Fibroblast of skin of left biceps (primary cell): Measurements from ENCODE around the gene COL1A1.

Experiments
- DNase-seq, 2 experiments: peaks; one replicate each; pipeline ENCODE4 v3.0.0-alpha.2; 2013; ENCODE audit warnings: low read depth in 2 of 2

Gene COL1A1

DNA sequence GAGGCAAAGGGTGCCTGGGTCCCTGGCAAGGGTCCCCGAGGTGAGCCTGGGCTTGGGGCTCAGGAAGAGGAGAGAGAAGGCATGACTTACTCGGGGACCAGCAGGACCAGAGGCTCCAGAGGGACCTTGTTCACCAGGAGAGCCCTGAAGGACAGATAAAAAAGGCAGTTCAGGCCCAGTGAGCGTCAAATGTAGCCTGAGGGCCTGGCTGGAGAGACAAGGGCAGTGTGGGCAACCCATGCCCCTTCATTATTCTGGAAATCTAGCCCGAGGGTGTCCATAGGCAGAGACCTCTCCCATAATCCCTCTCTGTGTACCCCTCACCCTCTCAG, 14.1 kb downstream of the COL1A1 start:
- DNase-seq: no peak

DNA sequence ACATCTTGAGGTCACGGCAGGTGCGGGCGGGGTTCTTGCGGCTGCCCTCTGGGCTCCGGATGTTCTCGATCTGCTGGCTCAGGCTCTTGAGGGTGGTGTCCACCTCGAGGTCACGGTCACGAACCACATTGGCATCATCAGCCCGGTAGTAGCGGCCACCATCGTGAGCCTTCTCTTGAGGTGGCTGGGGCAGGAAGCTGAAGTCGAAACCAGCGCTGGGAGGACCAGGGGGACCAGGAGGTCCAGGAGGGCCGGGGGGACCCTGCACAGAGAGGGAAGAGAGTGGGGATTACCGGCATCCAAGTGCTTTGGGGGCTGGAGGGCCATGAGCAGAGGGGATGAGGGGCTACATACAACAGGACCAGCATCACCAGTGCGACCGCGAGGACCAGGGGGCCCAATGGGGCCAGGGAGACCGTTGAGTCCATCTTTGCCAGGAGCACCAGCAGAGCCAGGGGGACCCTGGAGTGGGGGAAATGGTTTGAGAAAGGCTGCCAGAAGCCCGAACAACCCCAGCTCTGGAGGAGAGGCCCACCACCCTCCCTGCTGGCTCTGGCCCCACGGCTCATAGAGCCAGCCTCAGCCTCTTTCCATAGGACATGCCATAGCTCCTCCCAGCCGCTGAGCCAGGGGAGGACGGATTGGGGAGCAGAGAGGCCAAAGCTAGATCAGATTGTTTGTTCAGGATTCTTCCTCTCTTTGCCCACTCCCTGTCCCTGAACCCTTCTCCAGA, 14.6 kb downstream of the COL1A1 start:
- no peak for DNase-seq

DNA sequence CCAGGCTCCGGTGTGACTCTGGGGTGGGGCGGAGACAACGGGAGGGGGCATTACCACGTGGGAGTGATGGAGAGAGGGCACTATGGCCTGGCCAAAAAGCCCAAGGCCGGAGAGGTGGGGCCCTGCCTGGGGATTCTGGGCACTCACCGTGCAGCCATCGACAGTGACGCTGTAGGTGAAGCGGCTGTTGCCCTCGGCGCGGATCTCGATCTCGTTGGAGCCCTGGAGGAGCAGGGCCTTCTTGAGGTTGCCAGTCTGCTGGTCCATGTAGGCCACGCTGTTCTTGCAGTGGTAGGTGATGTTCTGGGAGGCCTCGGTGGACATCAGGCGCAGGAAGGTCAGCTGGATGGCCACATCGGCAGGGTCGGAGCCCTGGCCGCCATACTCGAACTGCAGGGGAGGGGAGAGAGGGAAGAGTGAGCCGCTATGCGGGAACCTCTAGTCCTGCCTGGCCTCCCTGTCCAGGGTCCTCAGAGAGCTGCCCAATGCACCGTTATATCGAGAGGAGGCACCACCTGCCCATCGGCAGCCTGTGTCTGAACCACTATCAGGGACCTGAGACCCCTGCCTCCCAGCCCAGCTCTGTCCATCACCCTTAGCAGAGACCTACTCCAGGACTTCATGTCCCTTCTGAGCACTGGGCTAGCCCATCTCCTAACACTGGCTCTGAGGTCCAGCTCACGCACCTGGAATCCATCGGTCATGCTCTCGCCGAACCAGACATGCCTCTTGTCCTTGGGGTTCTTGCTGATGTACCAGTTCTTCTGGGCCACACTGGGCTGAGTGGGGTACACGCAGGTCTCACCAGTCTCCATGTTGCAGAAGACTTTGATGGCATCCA, 15.6 kb downstream of the COL1A1 start:
- no peak for DNase-seq

DNA sequence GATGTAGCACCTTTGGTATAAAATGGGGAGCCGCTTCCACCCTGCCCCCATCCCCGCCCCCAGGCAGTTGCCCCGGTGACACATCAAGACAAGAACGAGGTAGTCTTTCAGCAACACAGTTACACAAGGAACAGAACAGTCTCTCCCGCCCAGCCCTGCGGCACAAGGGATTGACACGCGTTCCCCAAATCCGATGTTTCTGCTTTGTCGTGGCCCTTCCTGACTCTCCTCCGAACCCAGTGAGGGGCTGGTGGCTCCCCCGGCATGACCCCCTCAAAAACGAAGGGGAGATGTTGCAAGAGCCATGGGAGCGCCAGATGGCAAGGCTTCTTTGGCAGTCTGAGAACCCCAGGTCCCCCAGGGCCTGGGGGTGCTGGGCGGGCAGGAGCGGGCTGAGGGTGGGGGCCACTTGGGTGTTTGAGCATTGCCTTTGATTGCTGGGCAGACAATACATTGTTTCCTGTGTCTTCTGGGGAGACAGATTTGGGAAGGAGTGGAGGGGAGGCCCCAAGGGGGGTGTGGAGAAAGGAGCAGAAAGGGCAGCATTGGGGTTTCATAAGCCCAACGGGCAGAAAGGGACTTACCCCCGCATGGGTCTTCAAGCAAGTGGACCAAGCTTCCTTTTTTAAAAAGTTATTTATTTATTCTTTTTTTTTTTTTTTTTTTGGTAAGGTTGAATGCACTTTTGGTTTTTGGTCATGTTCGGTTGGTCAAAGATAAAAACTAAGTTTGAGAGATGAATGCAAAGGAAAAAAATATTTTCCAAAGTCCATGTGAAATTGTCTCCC, 16.6 kb downstream of the COL1A1 start:
- DNase-seq: no peak

- DNase-seq: no peak
Observed at GRCh38 chr17:50184064-50184463, 17.4 kb downstream of the COL1A1 start.

GRCh38 chr17:50183421-50183994, 17.9 kb downstream of the COL1A1 start:
- no peak for DNase-seq

DNA sequence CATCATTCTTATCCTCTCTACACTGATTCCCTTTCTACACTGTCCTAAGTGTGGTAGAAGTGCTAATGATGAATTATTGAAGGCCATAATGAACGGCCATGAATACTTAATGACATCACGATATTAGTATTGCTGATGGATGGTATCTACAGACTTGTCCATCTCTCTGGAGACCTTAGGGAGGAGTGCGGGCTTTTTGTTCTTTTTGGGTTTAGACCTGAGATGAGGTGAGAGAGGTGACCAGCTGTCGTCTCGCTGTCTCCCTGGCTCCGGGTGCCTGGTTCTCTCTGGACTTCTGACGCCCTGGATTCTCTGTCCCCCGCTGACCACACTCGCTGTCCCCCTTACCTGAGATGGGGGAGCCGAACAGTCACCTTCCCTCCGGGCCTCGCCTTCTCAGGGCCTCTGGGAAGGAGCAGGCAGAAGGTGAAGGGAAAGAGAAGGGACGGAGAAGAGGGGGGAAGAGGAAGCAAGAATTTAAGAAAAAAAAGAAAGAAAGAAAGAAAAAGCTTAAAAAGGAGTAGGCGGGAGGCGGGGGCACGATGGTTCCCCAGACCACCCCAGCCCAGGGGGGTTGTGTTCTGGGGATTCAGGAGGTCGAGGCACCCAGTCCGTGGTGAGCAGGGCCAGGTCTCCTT, 18.5 kb downstream of the COL1A1 start:
- no peak for DNase-seq

- no peak for DNase-seq
Observed at GRCh38 chr17:50181591-50182560, 19.6 kb downstream of the COL1A1 start.

- no peak for DNase-seq
Observed at GRCh38 chr17:50181144-50181543, 20.3 kb downstream of the COL1A1 start.

DNA sequence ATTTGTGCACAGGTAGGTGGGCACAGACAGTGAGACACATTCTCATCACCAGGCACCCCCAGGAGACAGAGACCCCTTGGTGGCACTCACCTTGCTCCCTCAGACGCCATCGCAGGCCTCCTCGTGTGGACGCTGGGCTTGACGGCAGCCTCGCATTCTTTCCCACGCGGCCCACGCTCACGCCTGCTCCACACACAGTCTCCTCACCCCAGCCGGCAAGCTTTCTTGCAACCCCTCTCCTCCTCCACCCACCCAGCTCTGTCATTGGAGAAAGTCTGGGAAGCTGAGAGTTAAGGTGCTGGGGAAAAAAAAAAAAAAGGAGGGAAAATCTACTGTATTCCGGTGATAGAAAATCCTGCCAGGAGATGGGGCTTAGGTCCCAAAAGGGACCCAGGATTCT, 20.8 kb downstream of the COL1A1 start:
- no peak for DNase-seq

- no peak for DNase-seq
Observed at GRCh38 chr17:50180111-50180510, 21.3 kb downstream of the COL1A1 start.

DNA sequence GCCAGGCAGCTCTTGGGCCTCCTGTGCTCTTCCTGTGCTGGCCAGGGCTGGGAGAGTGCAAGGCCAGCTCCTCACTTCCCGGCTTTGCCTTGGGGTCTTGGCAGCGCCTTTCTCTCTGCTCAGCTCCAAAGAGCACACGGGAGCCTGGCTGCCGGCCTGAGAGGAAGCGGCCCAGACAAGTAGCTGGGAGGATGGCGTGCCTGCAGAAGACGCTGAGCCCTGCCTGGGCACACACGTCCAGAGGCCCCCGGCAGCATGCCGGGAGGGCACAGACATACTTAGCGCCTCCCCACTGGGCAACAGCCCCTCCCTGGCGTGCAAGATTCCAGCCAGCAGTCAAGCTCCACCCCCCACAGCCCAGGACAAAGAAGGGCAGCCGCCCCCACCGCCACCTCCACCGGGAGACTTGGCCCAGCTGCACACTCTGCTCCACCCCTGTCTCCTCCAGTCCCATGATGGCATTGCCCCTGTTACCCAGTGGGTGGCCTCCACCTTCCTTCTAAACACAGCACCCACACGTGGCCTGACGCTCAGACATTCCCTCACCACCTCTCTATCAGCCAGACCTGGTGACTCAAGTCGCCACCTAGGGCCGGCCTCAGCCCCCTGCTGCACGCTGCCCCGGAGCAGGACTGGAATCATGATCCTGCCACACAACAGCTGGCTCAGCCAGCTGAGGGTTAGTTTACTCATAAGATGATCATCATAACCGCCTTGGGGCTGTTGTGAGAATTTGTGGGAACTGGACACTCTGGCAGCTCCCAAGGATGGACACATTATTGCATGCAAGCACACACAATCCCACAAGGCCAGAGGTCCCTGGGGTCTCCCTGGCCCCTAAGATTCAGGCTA, 23.2 kb downstream of the COL1A1 start:
- DNase-seq: no peak

- no peak for DNase-seq
Observed at GRCh38 chr17:50177476-50177875, 24.0 kb downstream of the COL1A1 start.

DNA sequence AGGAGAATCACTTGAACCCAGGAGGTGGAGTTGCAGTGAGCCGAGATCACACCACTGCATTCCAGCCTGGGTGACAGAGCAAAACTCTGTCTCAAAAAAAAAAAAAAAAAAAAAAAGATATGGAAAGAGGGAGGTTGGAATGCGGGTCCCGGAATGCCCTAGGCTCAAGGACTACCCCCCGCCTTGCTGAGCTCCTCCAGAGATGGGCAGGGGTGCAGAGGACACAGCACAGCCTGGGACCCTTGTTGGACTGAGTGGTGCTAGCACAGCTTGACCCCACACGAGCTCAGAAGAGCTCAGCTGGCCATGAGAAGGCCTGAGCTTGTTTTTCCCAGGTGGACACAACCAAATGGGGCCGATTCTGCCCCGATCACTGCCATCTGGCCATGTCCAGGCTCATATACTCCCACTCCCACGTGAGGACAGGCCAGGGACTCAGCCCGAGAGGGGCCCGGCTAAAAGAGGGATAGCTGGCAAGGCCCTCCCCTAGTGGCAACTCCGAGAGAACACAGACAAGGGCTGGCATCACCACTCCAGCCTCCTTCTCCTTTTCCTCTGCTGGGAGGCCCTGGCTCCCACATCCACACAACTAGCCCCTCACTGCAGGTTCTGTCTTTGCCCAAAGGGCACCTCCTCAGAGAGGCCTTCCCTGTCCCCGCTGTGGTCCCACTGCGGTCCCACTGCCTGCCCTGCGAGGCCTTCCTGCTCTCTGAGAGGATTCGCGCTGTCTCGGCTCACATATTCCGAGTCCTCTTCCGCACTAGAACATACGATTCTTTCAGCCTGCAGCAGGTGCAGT, 24.7 kb downstream of the COL1A1 start:
- no peak for DNase-seq

DNA sequence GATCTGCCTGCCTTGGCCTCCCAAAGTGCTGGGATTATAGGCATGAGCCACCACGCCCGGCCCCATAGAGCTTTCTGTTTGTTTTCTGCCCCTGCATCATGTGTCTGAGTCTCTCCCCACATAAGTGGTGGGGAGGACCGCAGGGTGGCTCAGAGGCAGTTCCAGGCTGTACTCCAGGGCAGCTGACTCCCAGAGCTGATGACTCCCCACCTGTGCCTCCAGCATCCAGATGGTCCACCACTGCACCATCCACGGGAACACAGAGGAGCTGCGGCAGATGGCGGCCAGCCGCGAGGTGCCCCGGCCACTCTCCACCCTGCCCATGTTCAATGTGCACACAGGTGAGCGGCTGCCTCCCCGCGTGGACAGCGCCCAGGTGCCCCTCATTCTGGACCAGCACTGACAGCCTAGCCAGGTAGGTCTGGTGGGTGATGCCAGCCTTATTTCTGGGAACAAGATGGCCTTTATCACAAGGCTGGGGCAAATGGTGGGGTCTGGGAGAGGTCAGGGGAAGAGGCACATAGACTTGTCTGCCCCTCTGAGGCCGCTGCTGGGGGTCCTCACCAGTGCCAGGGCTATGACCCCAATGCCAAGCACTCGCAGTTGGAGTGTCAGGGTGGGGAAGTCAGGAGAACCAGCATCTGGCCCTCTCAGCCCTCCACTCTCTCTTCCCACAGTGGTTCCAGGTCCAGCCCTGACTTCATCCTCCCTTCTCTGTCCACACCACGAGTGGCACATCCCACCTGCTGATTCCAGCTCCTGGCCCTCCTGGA, 26.2 kb downstream of the COL1A1 start:
- DNase-seq: no peak

DNA sequence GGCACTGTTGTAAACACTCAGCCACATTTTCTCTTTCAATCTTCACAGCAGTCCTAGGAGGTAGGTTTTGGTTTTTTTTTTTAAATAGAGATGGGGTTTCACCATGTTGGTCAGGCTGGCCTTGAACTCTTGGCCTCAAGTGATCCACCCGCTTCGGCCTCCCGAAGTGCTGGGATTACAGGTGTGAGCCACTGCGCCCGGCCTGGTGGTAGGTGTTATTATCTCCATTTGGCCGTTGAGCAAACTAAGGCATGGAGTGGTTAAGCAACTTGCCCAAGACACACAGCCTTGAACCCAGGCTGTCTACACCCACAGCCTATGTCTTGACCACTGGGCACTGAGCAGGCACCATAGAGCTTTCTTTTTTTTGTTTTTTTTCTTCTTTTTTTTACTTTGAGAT, 27.0 kb downstream of the COL1A1 start:
- no peak for DNase-seq

DNA sequence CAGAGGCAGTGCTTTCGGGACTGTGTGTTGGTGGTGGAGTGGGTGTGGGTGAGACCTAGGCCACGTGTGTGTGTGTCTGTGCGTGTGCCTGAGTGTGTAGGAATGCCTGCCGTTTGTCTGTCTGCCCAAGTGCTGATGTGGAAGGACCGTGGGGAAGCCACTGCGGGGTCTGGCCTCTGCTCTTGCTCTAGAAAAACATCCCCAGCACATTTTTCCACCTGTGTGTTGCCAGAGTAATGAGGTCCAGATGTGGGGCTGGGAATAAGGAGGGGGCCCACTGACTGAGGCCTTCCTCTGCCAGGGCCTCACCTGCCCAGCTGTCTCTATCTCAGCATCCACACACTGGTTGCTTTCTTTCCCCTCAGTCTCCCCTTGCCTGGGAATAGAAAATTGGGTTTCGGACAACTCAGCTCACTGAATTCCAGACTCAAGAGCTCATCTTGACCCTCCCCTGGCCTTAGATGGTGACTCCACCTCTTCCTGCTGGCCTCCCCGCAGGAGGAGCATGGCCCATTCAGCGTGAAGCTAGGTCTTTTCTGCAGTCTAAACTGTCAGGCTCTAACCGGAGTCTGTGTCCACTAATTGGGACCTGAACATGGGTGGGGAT, 28.0 kb downstream of the COL1A1 start:
- no peak for DNase-seq

DNA sequence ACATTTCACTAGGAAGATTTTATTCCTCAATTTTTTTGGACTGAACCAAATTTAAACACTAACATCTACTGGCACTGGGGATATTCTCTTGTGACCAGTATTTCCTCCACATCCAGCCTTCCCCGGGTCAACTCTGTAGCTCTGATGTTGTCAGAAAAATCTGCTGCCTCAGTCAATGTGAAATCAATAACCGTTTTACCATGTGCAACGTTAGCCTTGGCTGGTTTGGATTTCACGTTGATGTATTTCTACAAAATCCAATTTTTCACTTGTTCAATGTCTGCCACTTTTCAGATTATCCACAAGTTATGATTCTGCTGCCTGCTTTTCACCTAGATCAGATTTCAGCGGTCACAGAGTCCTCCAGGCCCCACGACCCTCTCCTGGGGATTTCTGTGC, 28.5 kb downstream of the COL1A1 start:
- DNase-seq: no peak
